Rectal smooth muscle tissue (tissue), 1 donor: ENCODE measurements around the gene GRIK2.

Experiments used
- H3K27ac ChIP-seq: one replicate; pipeline ENCODE4 v1.7.0; 2013; ENCODE audit warnings: low read depth, low read length, inconsistent platforms
- H3K27me3 ChIP-seq: one replicate; pipeline ENCODE4 v1.7.0; 2013; ENCODE audit warnings: low read length; ENCODE audit not compliant: control insufficient read depth, insufficient read depth
- H3K36me3 ChIP-seq: one replicate; pipeline ENCODE4 v1.7.0; 2013; ENCODE audit warnings: low read length; ENCODE audit not compliant: control insufficient read depth, insufficient read depth
- H3K4me1 ChIP-seq: one replicate; pipeline ENCODE4 v1.7.0; 2013; ENCODE audit warnings: low read length; ENCODE audit not compliant: control insufficient read depth, insufficient read depth
- H3K4me3 ChIP-seq: one replicate; pipeline ENCODE4 v1.7.0; 2013; ENCODE audit warnings: low read length
- H3K9ac ChIP-seq: one replicate; pipeline ENCODE4 v1.7.0; 2013; ENCODE audit warnings: low read length

GRIK2 gene

DNA sequence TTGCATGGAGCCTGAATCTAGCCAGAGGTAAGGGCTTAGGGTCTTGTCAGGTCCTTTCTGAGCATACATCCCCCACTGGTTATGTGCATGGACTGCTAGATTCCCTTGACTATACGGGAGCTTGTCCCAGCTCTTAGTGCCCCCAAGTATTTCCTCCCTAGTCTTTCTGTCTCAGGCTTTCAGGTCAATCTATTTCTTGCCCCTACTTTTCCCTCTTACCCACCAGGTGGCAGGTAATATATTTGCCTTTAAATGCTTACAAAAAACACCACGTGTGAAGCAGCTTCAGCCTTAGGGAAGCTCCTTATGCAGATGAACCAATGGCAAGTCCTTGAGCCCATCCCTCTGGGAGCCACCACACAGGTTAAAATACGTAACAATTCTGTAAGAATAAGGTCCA is 454.2 kb downstream of the GRIK2 start:
- Histone ChIP-seq H3K9ac (no peak overlapping the region), H3K27ac (no peak overlapping the region), H3K4me3 (no peak overlapping the region), H3K4me1 (no peaks in the 10 kb centered on the region), H3K27me3 (no peaks in the 10 kb centered on the region), H3K36me3 (no peaks in the 10 kb centered on the region)

DNA sequence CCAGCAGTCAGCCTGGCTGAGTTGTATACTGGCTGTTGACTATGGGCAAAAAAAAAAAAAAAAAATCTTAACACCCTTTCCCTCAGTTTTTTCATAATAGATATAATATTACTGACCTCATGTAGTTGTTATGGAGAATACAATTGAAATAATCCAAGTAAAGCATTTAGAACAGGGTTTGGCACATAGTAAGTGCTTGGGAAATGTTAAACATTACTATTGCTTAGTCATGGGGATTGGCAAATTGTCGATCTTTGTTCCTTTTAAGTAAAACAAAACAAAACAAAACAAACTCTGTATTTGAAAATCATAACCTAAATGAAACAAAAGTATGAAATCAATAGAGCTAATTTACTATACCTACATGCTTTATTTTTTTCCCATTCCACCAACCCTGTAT is 458.4 kb downstream of the GRIK2 start:
- Histone ChIP-seq H3K4me3 (no peak overlapping the region), H3K27ac (no peak overlapping the region), H3K9ac (no peak overlapping the region)

DNA sequence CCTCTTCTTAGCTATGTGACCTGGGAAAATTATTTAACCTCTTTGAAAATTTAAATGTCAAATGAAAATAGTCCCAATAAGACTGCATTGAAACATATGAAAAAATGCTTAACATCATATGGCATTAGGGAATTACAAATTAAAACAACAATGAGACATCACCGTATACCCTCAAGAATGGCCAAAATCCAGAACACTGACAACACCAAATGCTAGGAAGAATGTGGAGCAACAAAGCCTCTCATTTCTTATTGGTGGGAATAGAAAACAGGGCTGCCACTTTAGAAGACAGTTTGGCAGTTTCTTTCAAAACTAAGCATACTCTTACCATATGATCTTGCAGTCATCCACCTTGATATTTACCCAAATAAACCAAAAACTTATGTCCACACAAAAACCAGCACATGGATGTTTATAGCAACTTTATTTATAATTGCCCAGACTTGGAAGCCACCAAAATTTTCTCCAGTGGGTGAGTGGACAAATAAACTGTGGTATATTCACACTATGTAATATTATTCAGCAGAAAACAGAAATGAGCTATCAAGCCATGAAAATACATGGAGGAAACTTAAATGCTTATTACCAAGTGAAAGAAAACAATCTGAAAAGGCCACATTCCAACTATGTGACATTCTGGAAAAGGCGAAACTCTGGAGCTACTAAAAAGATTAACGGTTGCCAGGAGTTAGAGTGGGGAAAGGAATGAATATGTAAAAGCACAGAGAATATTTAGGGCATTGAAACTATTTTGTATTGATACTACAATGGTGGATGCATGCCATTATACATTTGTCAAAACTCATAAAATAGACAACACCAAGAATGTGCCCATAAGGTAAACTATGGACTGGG is 459.9 kb downstream of the GRIK2 start:
- H3K4me3 ChIP-seq = no peak overlapping the region
- no peaks in the 10 kb centered on the region for H3K36me3 ChIP-seq
- no peaks in the 10 kb centered on the region for H3K27me3 ChIP-seq
- no peaks in the 10 kb centered on the region for H3K4me1 ChIP-seq
- no peak overlapping the region for H3K9ac ChIP-seq
- no peak overlapping the region for H3K27ac ChIP-seq

More for the DNA sequence above, 458.4 kb downstream of the GRIK2 start:
- Histone ChIP-seq H3K27me3 (no peaks in the 10 kb centered on the region), H3K4me1 (no peaks in the 10 kb centered on the region), H3K36me3 (no peaks in the 10 kb centered on the region)

DNA sequence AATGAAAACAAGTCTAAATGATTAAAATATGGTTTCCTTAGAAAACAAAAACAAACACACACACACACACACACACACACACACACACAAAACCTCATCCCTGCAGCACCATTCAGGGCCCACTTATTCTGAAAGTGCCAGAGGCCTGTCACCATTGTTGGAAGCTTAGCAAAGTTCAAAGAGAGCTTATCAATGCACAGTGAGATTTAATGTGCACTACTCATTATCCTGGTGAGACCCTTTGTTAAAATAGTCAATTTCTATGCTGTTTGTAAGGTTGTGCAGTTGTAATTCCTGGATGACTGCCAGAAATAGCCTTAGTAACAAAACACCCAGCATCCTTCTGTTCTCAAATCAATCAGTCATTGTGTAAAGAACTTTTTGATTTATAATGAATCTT is 482.9 kb downstream of the GRIK2 start:
- H3K9ac ChIP-seq = no peak overlapping the region
- no peak overlapping the region for H3K27ac ChIP-seq
- no peak overlapping the region for H3K4me3 ChIP-seq
- H3K36me3 ChIP-seq = no peaks in the 10 kb centered on the region
- H3K4me1 ChIP-seq = no peaks in the 10 kb centered on the region
- no peaks in the 10 kb centered on the region for H3K27me3 ChIP-seq

DNA sequence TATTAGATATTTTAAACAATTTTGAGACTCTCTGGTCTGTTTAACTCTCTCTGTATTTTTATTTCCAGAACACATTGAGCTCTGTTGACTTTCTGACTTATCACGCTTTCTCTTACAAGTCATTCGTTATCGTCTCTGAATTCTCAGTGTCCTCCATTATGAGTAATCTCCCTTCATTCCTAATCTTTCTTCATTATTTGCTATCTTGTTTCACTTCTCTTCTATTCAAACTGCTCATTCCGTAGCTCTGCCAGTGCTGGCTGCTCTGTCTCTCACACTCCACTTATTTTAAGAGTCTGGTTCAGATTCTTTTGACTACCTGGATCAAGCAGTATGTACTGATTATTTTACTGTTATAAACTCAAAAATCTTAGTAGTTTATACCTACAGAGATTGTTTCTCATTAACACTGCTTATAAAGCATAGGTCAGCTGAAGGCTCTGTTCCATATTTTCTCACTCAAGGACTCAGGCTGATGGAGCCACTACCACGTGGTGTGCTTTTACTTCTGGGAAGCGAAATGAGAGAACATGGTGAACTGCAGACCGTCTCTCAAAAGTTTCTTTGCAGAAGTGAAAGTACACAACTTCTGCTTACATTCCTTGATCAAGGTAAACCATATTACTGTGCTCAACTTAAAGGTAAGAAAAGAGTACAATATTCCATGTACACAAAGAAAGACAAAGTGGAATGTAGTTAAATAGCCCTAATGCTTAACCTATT is 485.2 kb downstream of the GRIK2 start:
- H3K9ac ChIP-seq = no peak overlapping the region

GRCh38 chr6:101879782-101880181 is 486.3 kb downstream of the GRIK2 start:
- H3K36me3 ChIP-seq = no peaks in the 10 kb centered on the region
- H3K27ac ChIP-seq = no peak overlapping the region
- H3K4me3 ChIP-seq = no peak overlapping the region
- H3K4me1 ChIP-seq = no peaks in the 10 kb centered on the region
- H3K9ac ChIP-seq = no peak overlapping the region
- no peaks in the 10 kb centered on the region for H3K27me3 ChIP-seq

More for the DNA sequence above, 485.2 kb downstream of the GRIK2 start:
- Histone ChIP-seq H3K4me1 (no peaks in the 10 kb centered on the region), H3K27me3 (no peaks in the 10 kb centered on the region), H3K4me3 (no peak overlapping the region), H3K36me3 (no peaks in the 10 kb centered on the region), H3K27ac (no peak overlapping the region)

DNA sequence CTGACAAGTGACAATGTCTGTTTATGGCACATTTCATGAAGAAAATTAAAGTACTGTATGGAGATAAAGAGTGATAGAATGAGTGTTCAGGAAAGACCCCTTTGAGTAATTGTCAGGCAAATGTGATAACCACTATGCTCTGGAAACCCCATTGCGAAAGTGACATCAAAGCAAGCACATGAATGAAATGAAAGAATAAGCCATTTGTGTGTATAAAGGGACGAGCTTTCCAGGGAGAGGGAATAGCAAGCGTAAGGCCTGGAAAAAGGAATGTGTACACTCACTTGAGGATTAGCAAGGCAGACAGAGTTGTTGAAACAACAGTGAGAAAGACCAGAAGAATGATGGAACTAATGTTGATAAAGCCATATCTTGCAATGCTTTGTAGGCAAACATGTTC is 490.0 kb downstream of the GRIK2 start:
- Histone ChIP-seq H3K4me1 (no peaks in the 10 kb centered on the region), H3K27me3 (no peaks in the 10 kb centered on the region), H3K4me3 (no peak overlapping the region), H3K9ac (no peak overlapping the region), H3K27ac (no peak overlapping the region), H3K36me3 (no peaks in the 10 kb centered on the region)

- H3K4me1 ChIP-seq = no peaks in the 10 kb centered on the region
- H3K27me3 ChIP-seq = no peaks in the 10 kb centered on the region
- H3K27ac ChIP-seq = no peak overlapping the region
Measured at GRCh38 chr6:101887532-101887931, 494.0 kb downstream of the GRIK2 start.

GRCh38 chr6:101907356-101908217 is 514.1 kb downstream of the GRIK2 start:
- H3K27ac ChIP-seq = no peak overlapping the region
- H3K36me3 ChIP-seq = no peaks in the 10 kb centered on the region
- H3K9ac ChIP-seq = no peak overlapping the region
- H3K4me1 ChIP-seq = no peaks in the 10 kb centered on the region
- no peaks in the 10 kb centered on the region for H3K27me3 ChIP-seq
- H3K4me3 ChIP-seq = no peak overlapping the region

More at GRCh38 chr6:101887532-101887931, 494.0 kb downstream of the GRIK2 start:
- Histone ChIP-seq H3K36me3 (no peaks in the 10 kb centered on the region), H3K9ac (no peak overlapping the region), H3K4me3 (no peak overlapping the region)

- no peaks in the 10 kb centered on the region for H3K4me1 ChIP-seq
- H3K27me3 ChIP-seq = no peaks in the 10 kb centered on the region
- no peaks in the 10 kb centered on the region for H3K36me3 ChIP-seq
- no peak overlapping the region for H3K4me3 ChIP-seq
- no peak overlapping the region for H3K9ac ChIP-seq
- no peak overlapping the region for H3K27ac ChIP-seq
Measured at GRCh38 chr6:101909366-101909765, 515.9 kb downstream of the GRIK2 start.

- H3K4me3 ChIP-seq = no peak overlapping the region
- no peaks in the 10 kb centered on the region for H3K27me3 ChIP-seq
- no peaks in the 10 kb centered on the region for H3K4me1 ChIP-seq
- no peak overlapping the region for H3K9ac ChIP-seq
- no peaks in the 10 kb centered on the region for H3K36me3 ChIP-seq
- no peak overlapping the region for H3K27ac ChIP-seq
Measured at GRCh38 chr6:101912311-101912710, 518.8 kb downstream of the GRIK2 start.

DNA sequence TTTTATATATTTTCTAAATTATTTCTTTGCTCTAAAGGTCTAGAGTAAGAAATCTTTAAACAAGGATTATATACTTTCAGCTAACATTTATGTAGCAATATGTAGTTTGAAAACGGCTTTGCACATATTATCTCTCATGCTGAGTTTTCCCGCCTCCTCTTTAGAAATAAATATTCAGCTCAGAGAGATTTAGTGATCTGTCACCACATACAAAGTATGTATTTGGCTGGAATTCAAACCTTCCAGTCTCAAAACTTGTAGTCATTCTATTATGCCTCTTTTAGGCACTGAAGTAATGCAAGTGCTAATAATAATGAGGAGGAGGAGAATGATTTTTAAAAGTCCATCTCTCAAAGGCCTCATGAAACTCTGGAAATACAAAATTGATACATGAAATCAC is 525.0 kb downstream of the GRIK2 start:
- H3K9ac ChIP-seq = no peak overlapping the region
- no peaks in the 10 kb centered on the region for H3K4me1 ChIP-seq
- H3K27ac ChIP-seq = no peak overlapping the region
- H3K4me3 ChIP-seq = no peak overlapping the region
- no peaks in the 10 kb centered on the region for H3K36me3 ChIP-seq
- H3K27me3 ChIP-seq = no peaks in the 10 kb centered on the region
